Measurements from ENCODE around the gene DIAPH2. TPM values are rescaled to one million over a fixed set of nuclear protein-coding genes. Genes with fewer than 3 reads are reported as not detected.

DIAPH2 gene
- polyA plus RNA-seq, 1 experiment: 3.1 TPM

- no peaks in the 10 kb centered on the region for H3K27me3 ChIP-seq (ENCODE audit: control insufficient read depth, insufficient read depth, low read length)
- no peak for DNase-seq (ENCODE audit: low read depth)
- ChIA-PET POLR2A (no interaction called here), CTCF (no interaction called here)
- H3K4me3 ChIP-seq (ENCODE audit: low read depth, low read length): no peak overlapping the region
- no peaks in the 10 kb centered on the region for H3K36me3 ChIP-seq (ENCODE audit: control insufficient read depth, insufficient read depth, low read length)
- TF ChIP-seq, protein P1, sequence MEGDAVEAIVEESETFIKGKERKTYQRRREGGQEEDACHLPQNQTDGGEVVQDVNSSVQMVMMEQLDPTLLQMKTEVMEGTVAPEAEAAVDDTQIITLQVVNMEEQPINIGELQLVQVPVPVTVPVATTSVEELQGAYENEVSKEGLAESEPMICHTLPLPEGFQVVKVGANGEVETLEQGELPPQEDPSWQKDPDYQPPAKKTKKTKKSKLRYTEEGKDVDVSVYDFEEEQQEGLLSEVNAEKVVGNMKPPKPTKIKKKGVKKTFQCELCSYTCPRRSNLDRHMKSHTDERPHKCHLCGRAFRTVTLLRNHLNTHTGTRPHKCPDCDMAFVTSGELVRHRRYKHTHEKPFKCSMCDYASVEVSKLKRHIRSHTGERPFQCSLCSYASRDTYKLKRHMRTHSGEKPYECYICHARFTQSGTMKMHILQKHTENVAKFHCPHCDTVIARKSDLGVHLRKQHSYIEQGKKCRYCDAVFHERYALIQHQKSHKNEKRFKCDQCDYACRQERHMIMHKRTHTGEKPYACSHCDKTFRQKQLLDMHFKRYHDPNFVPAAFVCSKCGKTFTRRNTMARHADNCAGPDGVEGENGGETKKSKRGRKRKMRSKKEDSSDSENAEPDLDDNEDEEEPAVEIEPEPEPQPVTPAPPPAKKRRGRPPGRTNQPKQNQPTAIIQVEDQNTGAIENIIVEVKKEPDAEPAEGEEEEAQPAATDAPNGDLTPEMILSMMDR (IDR thresholded peaks at IDR 0.05; ENCODE audit: insufficient read depth, low read depth, low read length): no peak
Measured at GRCh38 chrX:97539970-97540519, 855.4 kb downstream of the DIAPH2 start.

DNA sequence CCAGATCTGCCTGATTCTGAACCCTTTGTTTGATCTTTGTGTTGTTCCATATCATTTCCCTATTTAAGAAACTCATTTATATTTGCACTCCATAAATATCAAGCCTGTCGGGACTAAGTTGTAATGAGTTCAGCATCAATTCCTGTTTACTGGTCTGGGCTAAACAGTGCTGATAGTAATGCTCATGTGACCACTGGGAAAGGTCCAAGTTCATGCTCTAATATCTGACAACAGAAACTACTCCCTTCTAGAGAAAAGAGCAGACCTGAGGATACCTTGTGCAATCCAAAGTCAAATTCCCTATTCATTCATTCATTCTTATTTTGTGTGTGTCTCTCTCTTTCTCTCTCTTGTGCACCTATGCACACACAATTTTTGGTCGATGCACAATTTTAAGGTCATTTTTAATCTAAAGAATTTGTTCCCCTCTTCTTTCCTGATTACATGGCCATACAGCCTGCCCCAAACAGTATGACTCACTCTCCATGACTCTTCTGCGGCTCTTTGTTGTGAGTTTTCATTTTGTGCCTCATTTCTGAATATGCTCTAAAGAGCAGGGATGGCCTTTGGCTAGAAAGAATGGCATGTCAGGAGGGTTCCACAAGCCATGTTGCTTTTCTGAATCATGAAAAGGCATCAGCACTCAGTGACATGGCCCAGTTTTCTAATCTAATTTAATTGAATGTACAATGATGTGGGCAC, 863.4 kb downstream of the DIAPH2 start:
- ChIA-PET CTCF (no interaction called here), POLR2A (no interaction called here)
- no peak for DNase-seq (ENCODE audit: low read depth)

GRCh38 chrX:97551821-97552220, 867.2 kb downstream of the DIAPH2 start:
- ChIA-PET POLR2A (no interaction called here), CTCF (no interaction called here)
- no peaks in the 10 kb centered on the region for H3K36me3 ChIP-seq (ENCODE audit: control insufficient read depth, insufficient read depth, low read length)
- H3K27me3 ChIP-seq (ENCODE audit: control insufficient read depth, insufficient read depth, low read length): no peaks in the 10 kb centered on the region
- TF ChIP-seq, protein P1 (IDR thresholded peaks at IDR 0.05; ENCODE audit: insufficient read depth, low read depth, low read length): no peak
- no peak overlapping the region for H3K4me3 ChIP-seq (ENCODE audit: low read depth, low read length)
- no peak for DNase-seq (ENCODE audit: low read depth)

More for the DNA sequence above, 863.4 kb downstream of the DIAPH2 start:
- Histone ChIP-seq H3K4me3 (ENCODE audit: low read depth, low read length) (no peak overlapping the region), H3K27me3 (ENCODE audit: control insufficient read depth, insufficient read depth, low read length) (no peaks in the 10 kb centered on the region), H3K36me3 (ENCODE audit: control insufficient read depth, insufficient read depth, low read length) (no peaks in the 10 kb centered on the region)
- TF ChIP-seq, protein P1 (IDR thresholded peaks at IDR 0.05; ENCODE audit: insufficient read depth, low read depth, low read length): no peak

GRCh38 chrX:97553833-97554232, 869.2 kb downstream of the DIAPH2 start:
- Histone ChIP-seq H3K4me3 (ENCODE audit: low read depth, low read length) (no peak overlapping the region), H3K36me3 (ENCODE audit: control insufficient read depth, insufficient read depth, low read length) (no peaks in the 10 kb centered on the region), H3K27me3 (ENCODE audit: control insufficient read depth, insufficient read depth, low read length) (no peaks in the 10 kb centered on the region)
- TF ChIP-seq, protein P1 (IDR thresholded peaks at IDR 0.05; ENCODE audit: insufficient read depth, low read depth, low read length): no peak
- CTCF ChIA-PET: no interaction called here
- no peak for DNase-seq (ENCODE audit: low read depth)
- POLR2A ChIA-PET: no interaction called here

DNA sequence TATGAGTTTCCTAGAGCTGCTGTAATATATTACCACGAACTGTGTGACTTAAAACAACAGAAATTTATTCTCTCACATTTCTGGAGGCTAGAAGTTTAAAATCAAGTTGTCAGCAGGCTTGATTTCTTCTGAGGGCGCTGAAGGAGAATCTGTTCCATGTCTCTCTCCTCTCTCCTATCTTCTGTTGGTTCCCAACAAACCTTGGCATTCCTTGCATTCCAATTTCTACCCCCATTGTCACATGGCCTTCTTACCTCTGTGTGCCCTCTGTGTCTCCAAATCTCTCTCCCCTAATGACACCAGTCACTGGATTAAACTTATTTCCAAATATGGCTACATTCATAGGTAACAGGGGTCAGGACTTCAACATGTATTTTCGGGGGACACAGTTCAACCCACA, 871.7 kb downstream of the DIAPH2 start:
- CTCF ChIA-PET: no interaction called here
- no peaks in the 10 kb centered on the region for H3K27me3 ChIP-seq (ENCODE audit: control insufficient read depth, insufficient read depth, low read length)
- TF ChIP-seq, protein P1 (IDR thresholded peaks at IDR 0.05; ENCODE audit: insufficient read depth, low read depth, low read length): no peak
- no peaks in the 10 kb centered on the region for H3K36me3 ChIP-seq (ENCODE audit: control insufficient read depth, insufficient read depth, low read length)
- POLR2A ChIA-PET: no interaction called here
- no peak for DNase-seq (ENCODE audit: low read depth)
- no peak overlapping the region for H3K4me3 ChIP-seq (ENCODE audit: low read depth, low read length)
